Smooth muscle cell of the brain vasculature (primary cell): Measurements from ENCODE around the gene PLA2G3.
"Not testable (repeated sequence)": the region's sequence is repeated elsewhere in the genome, so short reads cannot be mapped to it uniquely, and the experiment has no call there.

Experiments used
- DNase-seq: peaks from one replicate; pipeline ENCODE4 v3.0.0-alpha.2; 2012; ENCODE audit warnings: low read depth, low spot score

Gene PLA2G3, protein sequence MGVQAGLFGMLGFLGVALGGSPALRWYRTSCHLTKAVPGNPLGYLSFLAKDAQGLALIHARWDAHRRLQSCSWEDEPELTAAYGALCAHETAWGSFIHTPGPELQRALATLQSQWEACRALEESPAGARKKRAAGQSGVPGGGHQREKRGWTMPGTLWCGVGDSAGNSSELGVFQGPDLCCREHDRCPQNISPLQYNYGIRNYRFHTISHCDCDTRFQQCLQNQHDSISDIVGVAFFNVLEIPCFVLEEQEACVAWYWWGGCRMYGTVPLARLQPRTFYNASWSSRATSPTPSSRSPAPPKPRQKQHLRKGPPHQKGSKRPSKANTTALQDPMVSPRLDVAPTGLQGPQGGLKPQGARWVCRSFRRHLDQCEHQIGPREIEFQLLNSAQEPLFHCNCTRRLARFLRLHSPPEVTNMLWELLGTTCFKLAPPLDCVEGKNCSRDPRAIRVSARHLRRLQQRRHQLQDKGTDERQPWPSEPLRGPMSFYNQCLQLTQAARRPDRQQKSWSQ

DNA sequence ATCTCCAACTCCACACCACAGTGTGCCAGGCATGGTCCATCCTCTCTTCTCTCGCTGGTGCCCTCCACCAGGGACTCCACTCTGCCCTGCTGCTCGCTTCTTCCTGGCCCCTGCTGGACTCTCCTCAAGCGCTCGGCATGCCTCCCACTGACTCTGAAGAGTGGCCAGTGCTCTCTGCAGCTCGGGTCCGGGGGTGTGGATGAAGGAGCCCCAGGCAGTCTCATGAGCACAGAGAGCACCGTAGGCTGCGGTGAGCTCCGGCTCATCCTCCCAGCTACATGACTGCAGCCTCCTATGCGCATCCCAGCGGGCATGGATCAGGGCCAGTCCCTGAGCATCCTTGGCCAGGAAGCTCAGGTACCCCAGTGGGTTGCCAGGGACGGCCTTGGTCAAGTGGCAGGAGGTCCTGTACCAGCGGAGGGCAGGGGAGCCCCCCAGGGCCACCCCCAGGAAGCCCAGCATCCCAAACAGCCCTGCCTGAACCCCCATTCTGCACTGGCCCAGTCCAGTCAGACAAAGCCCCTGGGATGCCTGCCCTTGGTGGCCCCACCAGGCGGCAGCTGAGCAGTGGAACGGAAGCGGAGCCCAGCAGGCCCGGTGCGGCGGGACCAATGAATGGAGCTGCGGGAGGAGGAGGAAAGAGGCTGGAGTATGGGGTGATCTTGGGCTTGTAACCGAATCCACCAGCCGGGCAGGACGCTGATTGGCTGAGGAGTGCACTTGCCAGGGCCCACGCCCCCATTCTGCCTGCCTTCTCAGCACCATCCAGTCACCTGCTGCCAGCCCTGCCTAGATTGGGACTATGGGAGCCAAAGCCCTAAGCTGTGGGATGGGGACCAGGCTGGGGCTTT lies at the start of gene PLA2G3:
Gene PLA2G3, minus strand, starts transcription at position 643 of the 851 bp plus-strand sequence. Its CDS starts 154 bp downstream, at position 489.
- no peak for DNase-seq

DNA sequence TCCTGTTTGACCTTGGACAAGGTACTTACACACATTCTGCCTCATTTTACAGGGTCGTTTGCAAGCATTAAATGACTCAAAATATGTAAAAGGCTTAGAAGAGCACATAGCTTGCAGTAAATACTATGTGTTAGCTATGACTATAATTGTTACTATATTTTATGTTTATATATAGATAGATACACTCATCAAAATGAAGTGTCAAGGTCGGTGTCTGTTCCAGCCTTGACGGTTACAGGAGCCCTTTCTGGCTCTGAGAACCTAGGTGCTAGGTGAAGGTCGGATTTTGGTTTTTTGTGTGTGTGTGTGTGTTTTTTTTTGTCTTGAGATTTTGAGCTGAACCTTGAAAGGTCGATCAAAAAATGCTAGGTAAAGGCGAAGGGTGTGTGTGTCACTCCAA lies 47.3 kb upstream of the PLA2G3 start:
- no peak for DNase-seq

DNA sequence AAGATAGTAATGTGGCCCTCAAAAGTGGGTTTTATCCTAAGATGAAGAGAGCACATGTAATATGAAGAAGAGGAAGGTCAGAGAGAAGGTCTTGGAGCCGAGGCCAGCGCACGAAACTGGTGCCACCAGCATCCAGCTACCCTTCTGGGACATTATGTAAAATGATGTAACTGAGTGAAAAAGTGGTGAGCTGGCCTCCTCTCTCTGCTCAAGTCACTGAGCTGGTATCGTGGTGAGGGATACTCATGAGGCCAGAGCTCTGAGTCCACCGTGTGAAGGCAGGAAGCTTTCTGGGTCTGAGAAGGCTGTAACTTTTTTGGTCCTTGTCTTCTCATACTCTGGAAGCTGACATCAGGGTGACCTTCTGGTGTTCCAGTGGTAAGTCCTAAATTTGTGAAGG lies 44.7 kb upstream of the PLA2G3 start:
- DNase-seq = no peak

DNA sequence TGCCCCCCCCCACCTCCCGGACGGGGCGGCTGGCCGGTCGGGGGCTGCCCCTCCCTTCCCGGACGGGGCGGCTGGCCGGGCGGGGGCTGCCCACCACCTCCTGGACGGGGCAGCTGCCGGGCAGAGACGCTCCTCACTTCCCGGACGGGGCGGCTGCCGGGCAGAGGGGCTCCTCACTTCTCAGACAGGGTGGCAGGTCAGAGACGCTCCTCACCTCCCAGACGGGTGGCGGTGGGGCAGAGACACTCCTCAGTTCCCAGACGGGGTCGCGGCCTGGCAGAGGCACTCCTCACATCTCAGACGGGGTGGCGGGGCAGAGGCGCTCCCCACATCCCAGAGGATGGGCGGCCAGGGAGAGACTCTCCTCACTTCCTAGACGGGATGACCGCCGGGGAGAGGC lies 43.7 kb upstream of the PLA2G3 start:
- no peak for DNase-seq

DNA sequence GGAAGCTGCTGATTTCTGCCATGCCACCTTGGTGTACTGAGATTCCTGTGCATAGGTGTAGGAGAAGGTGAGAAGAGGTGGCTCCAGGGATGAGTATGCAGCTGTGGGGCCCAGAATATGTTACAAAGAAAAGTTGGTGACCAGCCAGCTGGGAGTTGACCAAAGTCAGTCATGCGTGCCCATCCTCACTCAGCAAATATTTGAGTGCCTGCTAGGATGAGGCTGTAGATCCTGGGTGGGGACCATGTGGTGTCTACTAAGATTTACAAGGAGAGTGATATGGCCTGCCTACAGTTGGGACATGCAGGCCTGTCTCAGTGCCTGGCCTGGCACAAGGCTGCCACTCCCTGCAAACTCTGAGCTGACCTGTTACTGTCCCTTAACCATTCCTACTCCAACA lies 39.0 kb upstream of the PLA2G3 start:
- DNase-seq = no peak

DNA sequence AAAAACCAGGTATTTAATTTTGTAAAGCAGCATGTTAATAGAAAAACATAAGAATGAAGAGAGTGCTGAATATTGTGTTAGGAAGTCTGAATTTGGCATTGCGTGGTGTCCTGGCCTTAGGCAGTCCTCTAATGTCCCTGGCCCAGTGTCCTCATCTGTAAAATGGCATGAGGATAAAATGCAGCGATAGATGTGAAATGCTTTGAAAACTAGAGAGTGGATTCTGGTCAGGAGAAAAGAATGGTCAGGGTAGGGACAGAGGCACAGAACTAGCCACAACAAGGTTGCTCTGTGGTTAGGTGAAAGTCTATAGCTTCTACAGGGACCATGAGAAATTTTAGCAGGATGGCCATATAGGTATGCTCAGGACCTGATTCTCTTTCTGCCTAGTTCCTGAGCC lies 38.6 kb upstream of the PLA2G3 start:
- DNase-seq = no peak

DNA sequence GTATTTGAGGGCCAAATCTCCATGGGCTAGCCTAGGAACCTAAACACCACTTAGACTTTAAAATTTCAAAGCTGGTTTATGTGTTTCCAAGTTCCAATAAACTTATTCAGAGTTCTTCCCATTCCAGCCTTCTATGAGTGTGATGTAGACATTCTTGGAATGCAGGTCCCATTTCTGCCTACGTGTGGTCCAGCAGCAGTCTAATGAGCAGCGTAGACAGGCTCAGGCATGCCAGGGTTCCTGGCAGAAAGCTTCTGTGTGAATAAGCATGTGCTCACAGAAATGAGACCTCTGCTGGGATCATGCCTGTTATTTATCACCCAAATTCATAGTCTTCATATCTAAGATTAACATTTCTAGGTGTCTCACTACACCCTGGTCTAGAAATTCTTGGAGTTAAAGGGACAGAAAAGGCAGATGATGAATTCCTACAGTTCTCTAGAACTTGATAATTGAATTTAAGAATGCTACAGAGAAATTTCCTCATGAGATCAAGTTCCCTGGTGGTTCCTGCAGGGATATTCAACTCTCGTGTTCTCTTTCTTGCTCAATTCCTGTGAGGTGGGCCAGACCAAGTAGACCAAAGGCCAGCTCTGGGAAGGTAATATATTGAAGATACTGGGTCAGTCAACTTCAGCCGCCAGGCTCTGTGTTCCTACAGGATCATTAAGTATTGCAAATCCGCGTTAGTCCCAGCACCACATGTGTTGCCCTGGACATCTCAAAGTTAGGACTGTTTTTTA lies 37.3 kb upstream of the PLA2G3 start:
- DNase-seq = no peak

DNA sequence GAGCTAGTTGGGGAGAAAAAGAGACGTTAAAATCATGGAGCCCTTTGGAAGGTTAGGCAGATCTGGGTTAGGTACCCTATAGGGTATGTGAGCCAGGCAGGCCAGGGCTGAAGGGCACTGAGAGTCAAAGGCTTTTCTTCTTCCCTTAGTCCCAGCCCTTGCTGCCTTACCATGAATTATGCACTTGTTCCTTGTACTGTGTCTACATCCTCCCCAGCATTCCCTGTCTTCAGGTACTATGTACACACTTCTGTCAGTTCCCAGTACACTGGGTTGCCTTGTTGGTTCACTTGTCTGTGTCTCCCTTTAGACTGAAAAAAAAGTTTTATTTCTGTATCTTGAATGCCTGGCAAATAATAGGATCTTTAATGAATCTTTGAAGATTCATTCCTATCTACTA lies 36.6 kb upstream of the PLA2G3 start:
- no peak for DNase-seq

- DNase-seq = no peak
Measured at GRCh38 chr22:31173386-31174145, 33.3 kb upstream of the PLA2G3 start.

DNA sequence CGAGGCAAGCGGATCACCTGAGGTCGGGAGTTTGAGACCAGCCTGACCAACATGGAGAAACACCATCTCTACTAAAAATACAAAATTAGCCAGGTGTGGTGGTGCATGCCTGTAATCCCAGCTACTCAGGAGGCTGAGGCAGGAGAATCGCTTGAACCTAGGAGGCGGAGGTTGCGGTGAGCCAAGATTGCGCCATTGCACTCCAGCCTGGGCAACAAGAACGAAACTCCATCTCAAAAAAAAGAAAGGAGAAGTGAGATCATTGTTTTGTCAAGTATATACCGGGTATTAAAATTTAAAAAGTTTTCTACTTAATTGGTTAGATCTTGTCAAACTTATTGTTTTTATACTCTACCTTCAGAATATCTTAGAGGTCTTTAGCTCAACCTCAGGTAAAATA lies 31.4 kb upstream of the PLA2G3 start:
- DNase-seq = not testable (repeated sequence)

- no peak for DNase-seq
Measured at GRCh38 chr22:31170971-31171370, 30.7 kb upstream of the PLA2G3 start.

- DNase-seq = no peak
Measured at GRCh38 chr22:31162015-31162765, 21.9 kb upstream of the PLA2G3 start.

GRCh38 chr22:31161386-31161785 lies 21.1 kb upstream of the PLA2G3 start:
- no peak for DNase-seq

DNA sequence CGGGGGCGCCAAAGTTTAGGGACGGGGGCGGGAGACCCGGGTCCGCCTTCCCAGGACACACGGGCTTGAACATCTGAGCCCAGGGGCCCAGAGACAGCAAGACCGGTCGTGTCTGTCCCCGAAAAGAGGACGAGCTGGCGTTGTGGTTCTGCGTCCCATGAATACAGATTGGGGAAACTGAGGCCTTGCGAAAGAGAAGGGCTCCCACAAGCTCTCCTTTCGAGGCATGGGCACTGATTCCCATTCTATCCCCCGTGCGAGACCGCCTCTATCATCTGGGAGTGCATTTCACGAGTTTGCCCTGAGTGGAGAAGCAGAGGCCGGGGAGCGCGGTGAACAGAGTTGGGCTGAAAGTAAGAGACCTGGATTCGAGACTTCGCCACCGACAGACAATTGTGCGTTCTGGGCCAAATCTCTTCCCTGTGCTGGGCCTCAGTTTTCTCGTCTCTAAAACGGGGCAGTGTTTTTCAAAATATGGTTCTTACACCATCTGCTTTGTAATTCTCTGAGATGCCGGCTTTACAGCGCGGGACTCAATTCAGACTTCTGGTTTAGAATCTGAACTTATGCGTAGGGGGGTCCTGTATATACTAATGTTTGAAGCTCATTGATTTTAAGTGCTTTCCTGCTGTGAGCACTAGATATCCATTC lies 20.1 kb upstream of the PLA2G3 start:
- DNase-seq = no peak

GRCh38 chr22:31155422-31155821 lies 15.1 kb upstream of the PLA2G3 start:
- DNase-seq = no peak

DNA sequence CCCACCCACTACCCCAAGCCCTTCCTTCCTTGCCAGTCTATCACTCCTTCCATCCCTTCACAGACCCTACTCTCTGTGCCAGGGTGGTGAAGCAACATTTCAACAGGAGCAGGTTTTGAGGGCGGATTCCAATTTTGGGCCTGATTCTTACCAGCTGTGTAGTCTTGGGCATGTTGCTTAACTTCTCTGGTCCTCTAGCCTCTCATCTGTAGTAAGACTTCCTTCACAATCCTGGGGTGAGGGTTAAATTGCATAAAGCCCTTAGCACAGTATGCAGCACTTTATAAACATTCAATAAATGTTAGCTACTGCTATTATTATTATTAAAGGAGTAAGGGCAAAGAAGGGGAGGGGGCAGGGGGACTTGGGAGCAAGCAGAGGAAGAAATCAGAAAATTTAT lies 14.7 kb upstream of the PLA2G3 start:
- DNase-seq = no peak

DNA sequence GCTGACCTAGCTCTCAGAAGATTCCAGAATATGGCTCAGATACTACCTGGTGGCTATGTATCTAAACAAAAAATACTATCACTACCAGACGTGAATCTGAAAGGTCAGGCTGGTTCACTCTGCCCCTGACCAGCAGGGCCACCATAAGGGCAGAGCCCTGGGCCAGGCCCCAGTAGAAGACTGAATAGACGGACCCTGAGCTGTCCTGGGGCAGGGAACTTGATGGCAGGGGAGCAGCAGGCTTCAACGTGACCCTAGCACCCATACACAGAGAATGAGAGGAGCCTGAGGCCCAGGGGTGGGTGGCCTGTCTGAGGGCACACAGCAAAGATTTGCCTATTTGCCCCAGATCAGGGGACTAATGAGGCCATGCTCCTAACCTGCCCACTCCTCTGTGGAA lies 13.0 kb upstream of the PLA2G3 start:
- DNase-seq = no peak

- DNase-seq = no peak
Measured at GRCh38 chr22:31151872-31152271, 11.6 kb upstream of the PLA2G3 start.

GRCh38 chr22:31150615-31151014 lies 10.3 kb upstream of the PLA2G3 start:
- DNase-seq = no peak
